Measurements from ENCODE around the gene WDR59. TPM values are rescaled to one million over a fixed set of nuclear protein-coding genes. Genes with fewer than 3 reads are reported as not detected.

WDR59 gene
- total and polyA plus RNA-seq, 9 of the 15 experiments (the other 6 are each of a cell fraction or from before 2014, with no cell fraction given) = 12.7 to 126 (median 34.7) TPM

GRCh38 chr16:74998481-74999218 is 13.7 kb upstream of the WDR59 start, which contains the start of gene ZNRF1 (continued):
- peak; percentile 54; the same call in 1 of the 2 replicates for TF ChIP-seq DPF2 (IDR thresholded peaks at IDR 0.05)

GRCh38 chr16:74997042-74997491 is 12.1 kb upstream of the WDR59 start:
- peaks cover 5% of the 10 kb centered on the region; the same call in 1 of the 2 replicates for H4K20me1 ChIP-seq (replicated peaks; ENCODE audit: control insufficient read depth, insufficient read depth, low read length)
- POLR2A ChIA-PET = interaction anchor here (0.7 to 4.6 kb wide), 4 partner anchors 11 to 526 kb away, joined by 3 to 17 read pairs (median 6); partner anchors contain the start of gene WDR59
- H3K27me3 ChIP-seq (ENCODE audit: control insufficient read depth in 2 of 2, insufficient read depth in 2 of 2, low read length in 2 of 2) = no peaks in the 10 kb centered on the region
- TF ChIP-seq CBX5 (IDR thresholded peaks at IDR 0.05; ENCODE audit: borderline replicate concordance, low read depth) (no peak), GABPA (tag; conservative IDR thresholded peaks at IDR 0.05; ENCODE audit: low read depth) (no peak), MTA3 (IDR thresholded peaks at IDR 0.05; ENCODE audit: borderline replicate concordance) (no peak), WHSC1 (IDR thresholded peaks at IDR 0.05; ENCODE audit: low read length) (no peak), PKNOX1 (IDR thresholded peaks at IDR 0.05) (no peak), CBFA2T3 (IDR thresholded peaks at IDR 0.05) (no peak), DLX4 (CRISPR knock-in tag; IDR thresholded peaks at IDR 0.05) (no peak), MIER1 (IDR thresholded peaks at IDR 0.05; ENCODE audit: low read depth) (no peak), ZNF224 (CRISPR knock-in tag; IDR thresholded peaks at IDR 0.05) (no peak), ZNF253 (CRISPR knock-in tag; conservative IDR thresholded peaks at IDR 0.05) (no peak), GTF2A2 (tag; IDR thresholded peaks at IDR 0.05) (no peak), FOXP1 (CRISPR knock-in tag; IDR thresholded peaks at IDR 0.05) (no peak), ZHX1 (conservative IDR thresholded peaks at IDR 0.05; ENCODE audit: low read length) (no peak), ELK3 (CRISPR knock-in tag; IDR thresholded peaks at IDR 0.05) (no peak), TCF15 (CRISPR knock-in tag; IDR thresholded peaks at IDR 0.05) (no peak)

More at GRCh38 chr16:74997042-74997491, 12.1 kb upstream of the WDR59 start:
- 92% methylated on average over 8 of the region's 8 CpGs for WGBS (ENCODE audit: insufficient coverage, low coverage, missing lambda C conversion rate)
- peaks cover 28% of the 10 kb centered on the region for H3K79me2 ChIP-seq (ENCODE audit: control insufficient read depth, insufficient read depth, low read length)
- no peak overlapping the region for H3K4me2 ChIP-seq (ENCODE audit: insufficient read depth, low read length)
- ATAC-seq (no peak), FAIRE-seq (no peak), DNase-seq (ENCODE audit: extremely low read depth in 1 of 4, low spot score in 3 of 4) (no peak)
- H3K4me3 ChIP-seq = no peak overlapping the region
- peaks cover 30 to 31% of the 10 kb centered on the region in 2 experiments for H3K4me1 ChIP-seq (replicated peaks in 1 of 2; ENCODE audit: control insufficient read depth in 2 of 2, insufficient read depth in 2 of 2, low read length in 2 of 2)
- no TSS peak for BruUV-seq (replicated peaks)
- H3K9me3 ChIP-seq (replicated peaks; ENCODE audit: control insufficient read depth, insufficient read depth, low read depth, low read length) = no peaks in the 10 kb centered on the region
- H3K36me3 ChIP-seq (ENCODE audit: control insufficient read depth, insufficient read depth, low read length) = no peaks in the 10 kb centered on the region
- H3K27ac ChIP-seq (ENCODE audit: extremely low read depth, low read depth, low read length) = no peak overlapping the region
- in situ Hi-C loops (cut with MboI) (no loop called here), intact Hi-C loops (cut with micrococcal nuclease) (no loop called here)
- H3K9ac ChIP-seq (ENCODE audit: insufficient read depth in 1 of 2, low read depth in 2 of 2, low read length in 2 of 2) = no peak overlapping the region; a peak in 1 of 4 replicates
- no peaks in the 10 kb centered on the region for H3K9me1 ChIP-seq (ENCODE audit: control insufficient read depth, insufficient read depth, low read length)
- CTCF ChIA-PET (ENCODE audit: low intra/inter-chr PET ratio) = interaction anchor here (3.0 kb wide), 1 partner anchor 114 kb away, joined by 42 read pairs; no protein-coding TSS in a partner anchor
- no peak overlapping the region for H2AFZ ChIP-seq (ENCODE audit: low read depth, low read length)
